ENCODE measurements around the gene MYEOV.

The MYEOV gene

DNA sequence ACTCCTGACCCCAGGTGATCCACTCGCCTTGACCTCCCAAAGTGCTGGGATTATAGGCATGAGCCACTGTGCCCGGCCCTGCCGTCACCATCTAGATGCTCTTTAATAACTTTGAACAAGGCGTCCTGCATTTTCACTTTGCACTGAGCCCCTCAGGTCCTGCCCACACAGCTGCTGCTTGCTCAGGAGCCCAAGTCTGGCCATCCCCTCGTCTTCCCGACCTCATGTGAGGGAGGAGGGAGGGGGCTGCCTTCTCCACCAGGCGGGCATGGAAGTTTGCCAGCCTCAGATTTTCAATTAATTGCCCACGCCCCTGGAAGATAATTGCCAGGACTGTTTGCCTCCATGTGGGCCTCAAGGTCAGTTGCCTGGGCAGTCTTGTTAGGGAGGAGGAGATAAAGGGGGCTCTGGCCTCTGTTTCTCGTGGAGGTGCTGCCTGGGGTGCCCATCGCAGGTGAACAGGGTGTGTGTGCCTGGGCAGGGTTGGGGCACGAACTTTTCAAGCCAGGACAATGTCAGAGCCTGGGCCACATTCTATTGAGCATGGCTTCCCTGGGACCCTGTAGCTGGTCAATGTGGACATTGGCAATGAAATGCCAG lies 27.9 kb upstream of the MYEOV start:
- DNase-seq = no peak

DNA sequence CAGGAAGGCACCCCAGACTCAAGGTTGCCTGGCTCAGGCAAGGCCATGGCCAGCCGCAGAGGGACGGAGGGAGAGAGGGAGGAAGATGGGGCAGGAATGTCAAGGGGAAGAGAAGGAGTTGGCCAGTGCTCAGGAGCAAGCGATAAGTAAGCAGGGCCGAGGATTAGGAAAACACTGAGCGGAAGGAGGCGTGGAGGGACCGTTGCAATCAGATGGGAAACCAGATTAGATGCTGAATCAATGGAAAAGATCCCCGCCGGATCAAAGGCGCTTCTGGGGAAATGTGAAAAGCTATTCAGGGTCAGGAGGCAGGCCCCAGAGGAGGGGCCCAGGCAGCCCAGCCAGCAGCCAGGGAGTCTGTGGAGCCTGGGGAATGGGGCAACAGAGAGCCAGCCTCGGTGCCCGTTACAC lies 26.6 kb upstream of the MYEOV start:
- DNase-seq = no peak

DNA sequence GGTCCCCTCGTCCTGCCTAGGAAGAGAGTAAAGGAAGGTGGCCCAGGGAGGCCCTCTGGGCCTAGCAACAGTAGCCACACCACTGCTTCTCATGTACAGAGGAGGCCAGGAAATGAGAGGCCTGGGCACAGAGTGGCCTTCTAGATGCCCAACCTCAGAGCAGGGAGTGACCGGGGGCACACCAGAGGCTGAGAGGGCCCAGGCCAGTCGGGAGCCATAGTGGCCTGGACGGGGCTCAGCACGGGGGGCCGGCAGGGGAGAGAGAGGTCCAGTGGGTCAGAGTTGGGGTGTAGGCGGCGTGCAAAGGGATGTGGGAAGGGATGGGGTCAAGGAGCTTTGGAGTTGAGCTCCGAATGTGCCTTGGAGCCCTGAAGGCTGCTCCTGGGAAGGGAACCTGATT lies 25.0 kb upstream of the MYEOV start:
- no peak for DNase-seq

DNA sequence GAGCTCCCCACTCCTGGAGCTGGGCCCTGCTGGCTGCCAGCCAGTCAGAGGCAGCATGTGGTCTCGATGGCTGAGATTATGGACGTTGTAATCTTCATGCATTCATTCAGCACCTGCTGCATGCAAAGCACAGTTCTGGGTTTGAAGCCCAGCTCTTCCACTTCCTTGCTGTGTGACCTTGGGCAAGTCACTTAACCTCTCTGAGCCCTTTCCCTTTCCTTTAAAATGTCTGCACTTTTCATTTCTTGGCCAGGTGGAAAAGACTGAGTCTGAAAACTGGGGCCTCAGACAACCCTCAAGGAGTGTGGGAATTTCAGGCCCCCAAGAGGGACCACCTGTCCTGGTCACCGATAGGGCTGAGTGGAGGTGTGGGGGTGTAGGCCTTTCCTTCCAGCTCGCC lies 24.6 kb upstream of the MYEOV start:
- no peak for DNase-seq

DNA sequence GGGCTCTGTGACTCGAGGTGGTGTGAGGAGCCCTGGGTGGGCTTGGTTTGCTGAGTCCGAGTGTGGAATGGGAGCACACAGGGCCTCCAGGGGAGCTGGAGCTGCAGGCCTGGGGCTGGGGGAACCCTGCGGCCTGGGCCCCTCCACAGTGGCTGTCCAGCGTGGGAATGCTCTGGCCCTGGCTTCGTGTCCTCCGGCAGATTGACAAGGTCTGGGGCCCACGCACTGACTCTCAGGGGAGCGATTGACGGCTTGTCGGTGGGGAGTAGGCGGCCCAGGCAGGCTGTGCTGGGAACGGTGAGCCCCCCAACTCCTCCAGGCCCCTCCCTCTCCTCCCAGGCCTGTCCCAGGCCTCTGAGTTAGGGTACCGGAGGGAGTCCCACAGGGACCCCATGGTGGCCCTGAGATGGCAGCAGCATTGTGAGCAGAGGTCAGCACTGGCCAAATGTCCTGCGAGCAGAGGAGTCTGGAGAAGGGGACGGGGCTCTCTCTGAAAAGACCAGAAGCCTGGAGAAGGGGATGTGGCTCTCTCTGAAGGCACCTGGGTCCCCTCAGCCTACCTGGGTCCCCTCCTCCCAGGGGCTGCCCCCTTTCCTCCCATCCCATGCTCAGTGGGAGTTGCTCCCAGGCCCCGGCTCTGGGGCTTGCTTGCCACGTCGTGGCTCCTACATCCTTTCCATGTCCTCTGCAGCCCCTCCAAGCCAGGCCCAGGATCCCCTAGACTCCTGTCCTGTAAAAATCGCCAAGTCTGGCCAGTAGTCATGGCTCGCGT lies 23.8 kb upstream of the MYEOV start:
- DNase-seq = no peak

DNA sequence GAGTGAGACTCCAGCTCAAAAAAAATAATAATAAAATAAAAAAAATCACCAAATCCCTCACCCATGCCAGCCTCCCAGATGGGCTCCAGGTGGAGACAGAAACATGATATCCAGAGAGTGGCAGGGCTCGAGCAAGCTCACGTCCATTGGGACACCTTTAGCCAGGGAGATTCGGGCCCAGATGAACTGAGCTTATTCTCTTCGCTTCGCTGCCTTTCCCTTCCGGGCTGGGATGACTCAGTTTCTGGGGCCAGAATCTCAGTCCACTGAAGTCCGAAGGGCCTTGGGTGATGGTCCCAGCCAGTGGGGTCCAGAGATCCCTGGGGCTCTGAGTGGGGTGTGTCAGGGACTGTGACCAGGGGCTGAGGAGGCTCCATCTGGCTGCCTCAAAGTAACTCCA lies 23.0 kb upstream of the MYEOV start:
- DNase-seq = no peak

DNA sequence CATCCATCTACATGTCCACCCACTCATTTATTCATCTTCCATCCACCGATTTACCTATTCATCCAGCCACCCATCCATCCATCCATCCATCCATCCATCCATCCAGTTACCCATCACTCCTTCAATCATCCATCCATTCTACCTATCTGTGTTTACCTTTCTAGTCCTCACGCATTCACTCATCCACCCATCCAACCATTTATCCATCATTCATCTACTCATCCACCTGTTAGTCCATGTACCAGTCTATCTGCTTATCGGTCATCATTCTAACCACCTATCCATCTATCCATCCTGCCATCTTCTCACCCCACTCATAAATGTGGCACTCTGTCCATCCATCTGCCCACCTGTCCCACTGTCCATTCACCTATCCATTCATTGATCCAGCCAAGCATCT lies 21.9 kb upstream of the MYEOV start:
- DNase-seq = no peak

DNA sequence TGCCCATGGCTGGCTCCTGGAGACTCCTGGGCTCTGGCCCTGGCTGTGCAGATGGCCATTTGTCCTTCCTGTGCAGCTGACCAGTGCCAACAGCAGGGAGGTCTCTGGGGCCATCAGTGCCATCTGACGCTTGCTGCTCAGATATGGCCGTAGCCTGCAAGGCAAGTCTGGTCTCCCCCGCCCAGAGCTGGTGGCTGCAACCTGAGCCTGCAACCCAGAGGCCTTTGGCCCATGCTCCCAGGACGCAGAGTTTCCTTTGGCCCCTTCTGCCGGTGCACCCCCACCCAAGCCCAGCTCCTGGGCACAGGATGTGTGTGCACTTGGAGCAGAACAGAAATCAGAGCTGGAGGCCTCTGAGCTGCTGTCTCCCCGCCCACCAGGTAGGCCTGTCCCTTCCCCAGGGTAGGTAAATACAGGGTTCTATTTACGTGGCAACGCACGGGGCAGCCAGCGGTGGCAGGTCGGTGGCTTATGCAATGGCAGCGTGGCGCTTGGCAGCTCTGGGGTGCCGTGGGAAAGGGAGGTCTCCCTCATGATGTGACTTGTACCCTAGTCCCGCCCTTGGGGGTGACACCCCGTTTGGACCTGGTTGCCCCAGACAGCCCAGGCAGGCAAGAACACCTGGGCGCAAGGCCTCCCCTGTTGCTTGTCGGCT lies 21.0 kb upstream of the MYEOV start:
- DNase-seq = no peak

DNA sequence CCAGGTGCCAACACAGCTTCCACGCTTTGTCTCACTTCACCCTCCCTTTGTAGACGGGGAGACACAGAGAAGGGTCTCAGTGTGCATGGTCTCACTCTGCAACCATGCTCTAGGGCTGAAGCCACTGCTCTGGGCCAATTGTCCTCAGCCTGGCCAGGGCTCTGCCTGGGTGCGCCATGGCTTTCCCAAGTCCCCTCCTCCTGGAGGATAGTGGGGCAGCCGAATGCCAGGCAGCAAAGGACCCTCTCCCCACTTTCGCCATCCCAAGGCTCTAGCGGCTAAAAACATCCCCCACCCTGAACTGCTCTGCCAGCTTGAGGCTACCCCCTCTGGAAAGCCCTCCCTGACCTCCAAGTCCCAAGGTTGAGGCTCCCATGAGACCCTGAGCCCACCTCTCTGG lies 20.4 kb upstream of the MYEOV start:
- DNase-seq = no peak

DNA sequence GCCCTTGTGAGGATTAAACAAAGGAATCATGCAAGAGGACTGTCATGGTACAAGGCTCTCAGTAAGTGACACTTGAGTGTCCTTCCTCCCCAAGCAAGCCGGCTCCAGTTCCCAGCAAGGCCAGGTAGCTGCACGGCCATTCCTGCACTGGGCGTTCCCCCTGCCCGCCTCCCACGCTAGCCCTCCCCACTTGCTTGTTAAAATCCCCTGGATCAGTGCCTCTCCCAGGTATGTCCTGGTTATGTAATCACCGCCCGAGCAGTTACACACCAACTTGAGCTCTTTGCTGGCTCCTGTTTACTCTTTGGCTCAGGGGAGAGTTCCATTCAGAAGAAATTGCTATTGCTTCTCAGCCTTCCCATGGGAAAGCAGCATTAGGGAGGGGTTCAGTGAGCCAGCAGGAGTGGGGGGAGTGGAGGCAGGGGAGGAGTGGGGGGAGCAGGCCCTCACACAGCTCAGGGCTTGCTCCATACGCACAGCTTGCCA lies 19.4 kb upstream of the MYEOV start:
- DNase-seq = no peak

DNA sequence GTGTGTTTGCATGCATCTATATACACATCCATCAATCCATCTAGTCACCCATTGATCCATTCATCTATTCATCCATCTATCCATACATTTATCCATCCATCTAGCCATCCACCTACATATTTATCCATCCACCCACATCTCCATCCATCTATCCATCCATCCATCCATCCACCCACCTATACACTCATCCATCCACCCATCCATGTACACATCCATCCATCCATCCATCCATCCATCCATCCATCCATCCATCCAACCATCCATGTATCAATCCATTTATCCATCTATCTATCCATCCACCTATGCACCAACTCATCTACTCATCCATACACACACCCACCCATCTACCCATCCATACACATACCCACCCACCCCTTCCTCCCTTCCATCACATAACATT lies 18.8 kb upstream of the MYEOV start:
- DNase-seq = no peak

DNA sequence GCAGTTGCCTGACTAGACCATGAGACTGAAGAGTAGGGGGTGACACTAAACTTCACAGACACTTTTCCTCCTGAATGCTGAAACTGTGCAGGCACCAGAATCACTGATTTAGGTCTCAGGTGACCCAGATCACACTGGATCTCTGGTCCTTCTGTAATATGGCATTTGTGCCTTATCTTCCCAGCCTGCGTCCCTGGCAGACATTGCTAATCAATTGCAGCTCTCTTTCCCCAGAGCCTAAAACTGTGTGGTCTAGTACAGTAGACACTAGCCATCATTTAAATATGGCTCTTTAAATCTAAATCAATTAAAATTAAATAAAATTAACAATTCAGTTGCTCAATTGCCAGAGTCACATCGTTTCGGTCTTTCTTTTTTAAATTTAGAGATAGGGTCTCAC lies 17.8 kb upstream of the MYEOV start:
- DNase-seq = no peak

DNA sequence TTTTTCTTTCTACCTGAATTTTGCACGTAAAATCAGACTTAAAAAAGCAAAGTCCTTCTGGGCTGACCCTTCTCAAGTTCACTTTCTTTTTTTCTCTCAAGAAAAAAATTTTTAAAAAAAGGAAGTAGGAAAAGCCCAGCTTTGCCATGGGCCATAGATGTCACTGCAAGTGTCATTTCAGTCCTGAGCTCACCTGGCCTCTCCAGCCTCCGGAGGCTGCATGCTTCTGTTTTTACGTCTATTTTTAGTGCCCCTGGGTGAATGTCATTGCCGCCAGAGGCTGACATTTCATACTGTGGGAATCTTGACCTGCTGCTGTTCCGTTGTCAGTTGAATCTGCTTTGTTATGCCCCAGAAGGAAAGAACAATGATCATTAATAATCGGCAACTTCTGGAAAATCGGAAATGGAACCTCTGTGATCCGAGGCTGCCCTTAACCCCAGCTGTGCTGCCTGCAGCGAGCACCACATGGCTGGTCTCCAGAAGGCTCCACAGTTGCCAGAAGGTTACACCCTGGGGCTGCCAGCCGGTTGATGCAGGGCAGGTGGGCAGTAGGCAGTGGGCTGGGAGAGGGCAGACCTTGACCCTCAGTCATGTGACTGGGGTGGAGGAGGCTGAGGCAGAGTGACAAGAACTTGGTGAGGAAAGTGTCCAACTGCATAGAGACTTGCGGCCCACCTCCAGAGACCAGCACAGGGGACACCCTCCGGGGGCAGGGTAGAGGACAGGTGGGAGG lies 16.7 kb upstream of the MYEOV start:
- no peak for DNase-seq

DNA sequence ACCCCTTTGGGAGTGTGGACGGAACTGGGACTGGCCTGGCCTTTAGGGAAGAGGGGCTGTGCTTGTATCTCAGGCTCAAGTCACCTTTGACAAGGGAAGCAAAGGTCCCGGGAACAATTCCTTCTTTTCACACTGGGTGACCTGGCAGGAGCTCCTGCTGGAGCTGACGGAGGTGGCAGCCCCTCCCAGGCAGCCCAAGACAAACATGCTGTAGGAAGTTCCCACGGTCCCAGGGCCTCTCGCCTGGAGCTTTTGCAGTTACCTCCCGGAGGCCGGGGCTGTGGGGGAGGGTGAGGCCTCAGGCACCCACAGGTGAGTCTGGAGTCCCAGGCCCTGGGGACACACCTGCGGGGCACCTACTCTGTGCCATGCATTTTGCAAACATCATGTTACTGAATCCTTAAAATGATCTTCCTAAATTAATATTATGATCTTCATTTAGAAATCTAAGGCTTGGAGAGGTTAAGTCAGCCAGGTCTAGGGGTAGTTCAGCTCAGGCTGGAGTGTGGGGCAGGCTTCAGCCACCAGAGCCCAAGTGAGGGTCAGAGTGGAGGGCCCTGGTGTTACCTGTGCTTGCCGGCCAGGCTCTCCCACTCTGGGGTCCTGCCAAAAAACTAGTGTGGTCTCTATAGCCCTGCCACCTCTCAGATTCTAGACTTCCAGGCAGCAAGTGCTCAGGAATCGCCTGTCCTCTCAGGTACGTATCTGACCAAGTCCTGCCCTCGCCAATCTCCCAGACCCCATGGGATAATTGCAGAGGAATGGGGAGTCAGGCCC lies 15.7 kb upstream of the MYEOV start:
- DNase-seq = no peak

DNA sequence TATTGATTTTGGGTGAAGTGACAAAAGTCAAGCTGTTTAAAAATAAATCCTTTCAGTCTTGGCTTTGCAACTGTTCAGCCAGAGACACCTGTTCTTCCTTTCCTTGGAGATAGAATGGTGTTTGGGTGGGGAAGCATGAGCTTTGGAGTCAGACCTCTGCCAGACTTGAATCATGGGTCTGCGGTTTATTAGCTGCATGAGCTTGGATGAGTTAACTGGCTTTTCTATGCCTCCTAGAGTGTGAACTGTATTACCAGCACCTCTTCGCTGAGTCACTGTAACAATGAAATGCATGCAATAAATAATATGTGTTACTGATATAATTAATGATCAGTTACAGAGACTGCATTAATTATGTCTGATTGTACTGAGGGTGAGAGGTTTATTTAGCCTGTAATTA lies 13.5 kb upstream of the MYEOV start:
- no peak for DNase-seq

DNA sequence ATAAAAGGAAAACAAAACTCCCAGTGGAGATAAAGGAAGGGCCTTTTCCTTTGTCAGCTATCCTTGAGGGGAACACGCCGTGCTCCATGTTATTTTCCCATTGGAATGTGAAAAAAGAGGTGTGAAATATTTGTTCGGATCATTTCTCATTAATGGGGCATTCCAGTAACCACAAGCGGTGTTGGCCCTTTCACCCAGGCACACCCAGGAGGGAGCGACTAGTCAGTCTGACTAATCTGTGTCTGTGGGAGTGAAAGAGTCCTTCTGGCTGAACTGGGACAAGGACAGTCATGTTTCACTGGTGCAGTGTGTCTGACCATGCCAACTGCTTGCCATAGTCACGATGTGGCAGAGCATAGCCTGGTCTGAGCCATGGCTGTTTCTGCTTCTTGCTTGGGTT lies 13.0 kb upstream of the MYEOV start:
- DNase-seq = no peak

DNA sequence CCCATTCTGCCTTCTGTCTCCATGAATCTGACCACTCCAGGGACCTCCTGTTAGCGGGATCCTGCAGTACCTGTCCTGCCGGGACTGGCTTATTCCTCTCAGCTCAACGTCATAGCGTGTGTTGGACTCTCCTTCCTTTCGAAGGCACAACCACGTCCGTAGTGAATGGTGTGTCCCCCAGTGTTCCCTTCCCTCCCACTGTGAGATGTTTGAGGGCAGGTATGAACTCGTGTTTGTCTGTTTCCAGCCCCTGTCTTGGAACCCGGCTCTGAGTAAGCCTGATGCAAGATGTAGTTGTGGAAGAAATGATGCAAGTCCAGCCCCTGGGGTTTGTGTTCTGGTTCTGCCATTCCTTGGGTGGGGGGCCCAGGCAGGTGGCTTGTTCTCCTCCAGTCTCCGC lies 10.5 kb upstream of the MYEOV start:
- no peak for DNase-seq

DNA sequence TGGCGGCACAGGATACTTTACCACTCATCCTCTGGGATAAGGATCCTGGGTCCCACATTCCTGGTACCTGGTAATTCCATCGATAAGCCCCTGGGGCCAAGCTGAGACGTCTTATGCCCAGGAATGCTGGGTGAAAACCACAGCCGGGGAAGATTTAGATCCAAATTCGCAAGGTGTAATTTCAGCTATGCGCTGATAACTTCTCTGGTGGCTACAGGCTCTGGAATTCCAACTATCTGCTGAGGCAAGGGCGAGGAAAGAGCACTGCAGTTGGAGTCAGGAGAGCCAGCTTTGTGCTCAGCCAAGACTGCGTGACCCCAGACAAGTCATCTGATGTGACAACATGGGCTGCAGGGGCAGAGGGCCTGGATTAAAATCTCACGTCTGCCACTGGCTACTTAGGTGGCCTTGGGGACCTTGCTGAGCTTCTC lies 9.9 kb upstream of the MYEOV start:
- DNase-seq = no peak

DNA sequence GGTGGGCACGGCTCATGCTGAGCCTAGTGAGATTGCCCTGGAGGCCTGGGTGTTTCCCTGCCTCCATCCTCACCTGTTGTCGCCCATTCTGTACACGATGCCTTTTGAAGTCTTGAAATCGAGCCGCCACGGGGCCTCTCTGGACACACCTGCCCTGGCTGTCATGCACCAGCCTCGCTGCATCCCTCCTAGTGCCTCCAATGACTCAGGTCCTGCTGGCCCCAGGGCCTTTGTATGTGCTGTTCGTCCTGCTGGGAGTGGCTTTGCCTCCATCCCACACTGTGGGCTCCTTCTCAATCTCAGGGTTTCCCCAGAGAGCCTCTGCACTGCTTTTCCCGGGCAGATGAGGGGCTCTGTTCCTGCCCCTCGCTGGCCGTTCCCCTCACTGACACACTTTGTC lies 8.9 kb upstream of the MYEOV start:
- DNase-seq = no peak

DNA sequence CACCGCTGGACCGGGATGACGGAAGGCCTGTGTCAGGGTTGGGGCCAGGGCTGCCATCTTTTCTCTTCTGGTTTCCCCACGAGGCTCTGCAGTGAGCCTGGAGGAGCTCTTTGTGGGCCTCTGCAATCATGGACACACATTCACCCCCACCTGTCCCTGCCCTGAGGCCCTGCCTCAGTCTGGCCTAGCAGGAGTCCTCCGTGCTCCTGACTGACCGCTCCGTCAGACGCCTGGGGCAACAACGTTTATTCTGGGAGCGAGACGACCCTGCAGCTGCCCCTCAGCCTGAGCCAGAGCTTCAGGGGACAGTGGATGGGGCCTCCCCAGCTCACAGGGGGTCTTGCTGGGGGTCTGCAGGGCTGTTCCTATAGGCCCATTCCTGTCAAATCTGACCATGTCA lies 8.2 kb upstream of the MYEOV start:
- DNase-seq = no peak

DNA sequence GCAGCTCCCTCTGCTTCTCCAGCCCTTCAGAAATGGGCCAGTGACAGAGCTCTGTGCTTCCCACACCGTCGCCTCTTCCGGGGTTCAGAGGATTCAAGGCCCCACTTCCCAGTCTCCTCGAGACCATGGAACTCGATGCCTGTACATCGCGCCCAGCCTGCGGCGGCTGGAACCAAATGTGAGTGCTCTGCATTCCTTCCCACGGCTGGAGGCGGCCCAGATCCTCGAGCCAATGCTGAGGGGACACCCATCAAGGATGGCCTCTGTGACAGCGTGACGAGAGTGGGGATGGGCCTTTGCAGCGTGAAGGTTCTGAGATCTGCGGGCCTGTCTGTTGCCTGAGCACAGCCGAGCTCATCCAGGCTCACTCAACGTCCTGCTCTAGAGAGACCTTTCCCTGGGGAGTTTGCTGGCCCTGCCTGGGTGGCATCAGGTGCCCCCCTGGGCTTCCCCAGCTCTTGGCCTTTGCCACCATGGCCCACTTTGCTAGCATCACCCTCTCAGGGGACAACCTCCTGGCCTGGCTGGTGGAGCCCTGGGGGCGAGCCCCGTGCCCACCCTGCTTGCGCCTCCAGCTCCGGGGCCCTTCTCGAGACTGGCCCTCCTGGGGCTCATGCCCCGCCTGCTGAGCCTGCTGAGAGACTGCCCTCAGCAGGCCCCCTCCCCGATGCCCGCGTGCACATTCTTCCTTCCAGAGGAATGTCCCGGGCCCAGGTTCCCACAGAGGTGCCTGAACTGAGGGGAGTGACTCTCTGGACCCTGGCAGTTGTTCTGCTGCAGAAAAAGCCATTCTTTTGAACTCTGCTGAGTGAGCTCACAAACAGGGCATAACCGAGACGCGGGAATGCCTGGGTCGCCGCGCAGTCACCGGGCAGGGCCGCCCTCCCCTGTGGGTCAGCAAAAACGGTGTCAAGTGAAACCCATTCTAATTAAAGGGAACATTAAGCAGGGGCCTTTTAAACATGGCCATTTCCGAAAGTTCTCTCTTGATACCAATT lies 7.3 kb upstream of the MYEOV start:
- no peak for DNase-seq
